GM12878 (cell line): ENCODE measurements around the gene KIF24. TPM values are rescaled to one million over a fixed set of nuclear protein-coding genes. Genes with fewer than 3 reads are reported as not detected.

ENCODE experiments used
- CBX3 ChIP-seq: fragments of 200-600 bp; sonication (generic); IDR thresholded peaks from 2 replicates; pipeline ENCODE4 v1.6.1; 2016; ENCODE audit warnings: low read depth, borderline replicate concordance
- CEBPB ChIP-seq, 2 experiments: fragments of 150-350 bp in 1 of 2; IDR thresholded peaks; 2 replicates each; pipeline ENCODE4 v1.6.1; 2012 to 2014; ENCODE audit warnings: low read depth in 2 of 2, low read length in 2 of 2, borderline replicate concordance in 1 of 2, inconsistent platforms in 1 of 2
- FOS ChIP-seq: IDR thresholded peaks from 3 replicates; pipeline ENCODE4 v1.6.1; 2011; ENCODE audit warnings: borderline replicate concordance; ENCODE audit not compliant: insufficient read length; ENCODE audit errors: extremely low read depth
- HDAC6 ChIP-seq: fragments of 200-600 bp; sonication (generic); IDR thresholded peaks from one replicate; pipeline ENCODE4 v1.8.0; 2017; ENCODE audit warnings: antibody characterized with exemption; ENCODE audit not compliant: unreplicated experiment
- LARP7 ChIP-seq: fragments of 450-650 bp; IDR thresholded peaks from 2 replicates; pipeline ENCODE4 v1.6.1; 2017; ENCODE audit warnings: mild to moderate bottlenecking
- POLR2AphosphoS2 ChIP-seq: IDR thresholded peaks from 2 replicates; pipeline ENCODE4 v1.6.1; 2011; ENCODE audit warnings: low read depth, mild to moderate bottlenecking, low read length, improper control_type of control experiment, moderate library complexity
- RBBP5 ChIP-seq: fragments of 200-600 bp; sonication (generic); conservative IDR thresholded peaks from 2 replicates; pipeline ENCODE4 v1.6.1; 2016
- TCF7 ChIP-seq: IDR thresholded peaks from 2 replicates; pipeline ENCODE4 v1.6.1; 2014; ENCODE audit warnings: antibody characterized with exemption, borderline replicate concordance
- polyA plus RNA-seq, 11 experiments: library from polyadenylated mRNA; depleted of rRNA in 4 of 11; unstranded in 6 of 11; stranded (reverse) in 5 of 11; fragments of >200 nt; fragmentation: Nextera tagmentation in 4 of 11; fragmentation: Illumina TruSeq in 1 of 11; extraction: Ambion mirVana in 4 of 11; extraction: Trizol in 1 of 11; gene quantifications; 1 replicate in 1 of 11; 2 replicates in 10 of 11; pipeline versions ENCODE4 v1.2.1 to v1.2.3, GENCODE V29; 2011 to 2016; ENCODE audit warnings: inconsistent platforms in 2 of 11, missing spikeins in 2 of 11, low read depth in 1 of 11
- total RNA-seq, 4 experiments: library from RNA; depleted of rRNA in 3 of 4; stranded (reverse); fragments of >200 nt in 3 of 4; fragmentation: Illumina TruSeq in 1 of 4; extraction: Trizol in 1 of 4; gene quantifications; 2 replicates each; pipeline versions ENCODE4 v1.2.1 to v1.2.3, GENCODE V29; 2013 to 2021
- TF ChIP-seq, protein P1 (sequence below): fragments of 450-650 bp; IDR thresholded peaks from 2 replicates; pipeline ENCODE4 v1.6.1; 2016; ENCODE audit warnings: mild to moderate bottlenecking
- TF ChIP-seq, protein P2 (sequence below): IDR thresholded peaks from 2 replicates; pipeline ENCODE4 v1.6.1; 2012; ENCODE audit warnings: low read depth, low read length, improper control_type of control experiment
- TF ChIP-seq, protein P3 (sequence below): IDR thresholded peaks from 2 replicates; pipeline ENCODE4 v1.6.1; 2012; ENCODE audit warnings: low read length, inconsistent platforms

KIF24 gene
- total and polyA plus RNA-seq, 10 of the 15 experiments (the other 5 are each of a cell fraction or from before 2014, with no cell fraction given) = 0.58 to 6.7 (median 5.3) TPM

DNA sequence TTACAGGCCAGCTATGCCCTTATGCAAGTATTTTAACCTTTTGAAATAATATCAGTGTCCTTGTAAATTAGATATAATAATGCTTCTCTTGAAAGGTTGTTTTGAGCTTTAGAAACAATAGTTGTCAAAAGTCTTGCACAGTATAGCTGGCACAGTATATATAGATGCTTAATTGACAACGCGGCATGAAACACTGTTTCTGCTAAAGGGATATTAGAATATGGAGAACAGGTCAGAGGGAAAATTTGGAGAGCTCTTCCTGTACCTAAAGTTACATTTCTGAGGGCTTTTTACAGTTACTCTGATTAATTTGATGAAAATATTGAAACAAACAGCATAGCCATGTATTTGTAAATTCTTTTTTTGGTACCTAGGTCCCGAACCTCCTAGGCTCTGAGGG, 4.8 kb upstream of the KIF24 start (continued):
- TF ChIP-seq, protein P1, sequence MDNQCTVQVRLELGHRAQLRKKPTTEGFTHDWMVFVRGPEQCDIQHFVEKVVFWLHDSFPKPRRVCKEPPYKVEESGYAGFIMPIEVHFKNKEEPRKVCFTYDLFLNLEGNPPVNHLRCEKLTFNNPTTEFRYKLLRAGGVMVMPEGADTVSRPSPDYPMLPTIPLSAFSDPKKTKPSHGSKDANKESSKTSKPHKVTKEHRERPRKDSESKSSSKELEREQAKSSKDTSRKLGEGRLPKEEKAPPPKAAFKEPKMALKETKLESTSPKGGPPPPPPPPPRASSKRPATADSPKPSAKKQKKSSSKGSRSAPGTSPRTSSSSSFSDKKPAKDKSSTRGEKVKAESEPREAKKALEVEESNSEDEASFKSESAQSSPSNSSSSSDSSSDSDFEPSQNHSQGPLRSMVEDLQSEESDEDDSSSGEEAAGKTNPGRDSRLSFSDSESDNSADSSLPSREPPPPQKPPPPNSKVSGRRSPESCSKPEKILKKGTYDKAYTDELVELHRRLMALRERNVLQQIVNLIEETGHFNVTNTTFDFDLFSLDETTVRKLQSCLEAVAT = no peak
- TF ChIP-seq TCF7 = no peak
- no peak for TF ChIP-seq LARP7
- no peak for TF ChIP-seq CBX3
- no peak for TF ChIP-seq HDAC6
- TF ChIP-seq FOS = no peak
- no peak for TF ChIP-seq POLR2AphosphoS2
- no peak for TF ChIP-seq RBBP5
- TF ChIP-seq, protein P2, sequence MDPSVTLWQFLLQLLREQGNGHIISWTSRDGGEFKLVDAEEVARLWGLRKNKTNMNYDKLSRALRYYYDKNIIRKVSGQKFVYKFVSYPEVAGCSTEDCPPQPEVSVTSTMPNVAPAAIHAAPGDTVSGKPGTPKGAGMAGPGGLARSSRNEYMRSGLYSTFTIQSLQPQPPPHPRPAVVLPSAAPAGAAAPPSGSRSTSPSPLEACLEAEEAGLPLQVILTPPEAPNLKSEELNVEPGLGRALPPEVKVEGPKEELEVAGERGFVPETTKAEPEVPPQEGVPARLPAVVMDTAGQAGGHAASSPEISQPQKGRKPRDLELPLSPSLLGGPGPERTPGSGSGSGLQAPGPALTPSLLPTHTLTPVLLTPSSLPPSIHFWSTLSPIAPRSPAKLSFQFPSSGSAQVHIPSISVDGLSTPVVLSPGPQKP = no peak
- TF ChIP-seq, protein P3, sequence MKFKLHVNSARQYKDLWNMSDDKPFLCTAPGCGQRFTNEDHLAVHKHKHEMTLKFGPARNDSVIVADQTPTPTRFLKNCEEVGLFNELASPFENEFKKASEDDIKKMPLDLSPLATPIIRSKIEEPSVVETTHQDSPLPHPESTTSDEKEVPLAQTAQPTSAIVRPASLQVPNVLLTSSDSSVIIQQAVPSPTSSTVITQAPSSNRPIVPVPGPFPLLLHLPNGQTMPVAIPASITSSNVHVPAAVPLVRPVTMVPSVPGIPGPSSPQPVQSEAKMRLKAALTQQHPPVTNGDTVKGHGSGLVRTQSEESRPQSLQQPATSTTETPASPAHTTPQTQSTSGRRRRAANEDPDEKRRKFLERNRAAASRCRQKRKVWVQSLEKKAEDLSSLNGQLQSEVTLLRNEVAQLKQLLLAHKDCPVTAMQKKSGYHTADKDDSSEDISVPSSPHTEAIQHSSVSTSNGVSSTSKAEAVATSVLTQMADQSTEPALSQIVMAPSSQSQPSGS = no peak
- TF ChIP-seq CEBPB (IDR thresholded peaks at IDR 0.05; ENCODE audit: borderline replicate concordance in 1 of 2, low read depth in 2 of 2, low read length in 2 of 2) = no peak
